ENCODE data around the gene CLSTN2. TPM values are rescaled to one million over a fixed set of nuclear protein-coding genes. Genes with fewer than 3 reads are reported as not detected.

The CLSTN2 gene
- total and polyA plus RNA-seq, 5 experiments from 2014 or later = not detected

GRCh38 chr3:139948467-139948866 lies 13.5 kb downstream of the CLSTN2 start:
- H3K4me1 Mint-ChIP-seq = no peaks in the 10 kb centered on the region
- no peak overlapping the region for H3K4me3 Mint-ChIP-seq
- no peak overlapping the region for H3K27ac Mint-ChIP-seq
- H3K36me3 Mint-ChIP-seq = no peaks in the 10 kb centered on the region
- H3K27me3 Mint-ChIP-seq = peaks cover 3 to 24% (median 7%) of the 10 kb centered on the region in 5 donors
- H3K9me3 Mint-ChIP-seq = no peaks in the 10 kb centered on the region
- DNase-seq (no peak), ATAC-seq (no peak)
- POLR2A ChIA-PET = no interaction called here

- H3K4me1 Mint-ChIP-seq = no peaks in the 10 kb centered on the region
- no peaks in the 10 kb centered on the region for H3K9me3 Mint-ChIP-seq
- POLR2A ChIA-PET = no interaction called here
- H3K27me3 Mint-ChIP-seq = peaks cover 0 to 19% (median 5%) of the 10 kb centered on the region in 5 donors
- ATAC-seq = no peak
- H3K27ac Mint-ChIP-seq = peak overlapping the region in 1 of 10 donors; percentile 10
- no peak overlapping the region for H3K4me3 Mint-ChIP-seq
- no peaks in the 10 kb centered on the region for H3K36me3 Mint-ChIP-seq
- no peak for DNase-seq
Measured at GRCh38 chr3:139948898-139949297, 13.9 kb downstream of the CLSTN2 start.

- no peak for ATAC-seq
- no peak overlapping the region for H3K4me3 Mint-ChIP-seq
- no peaks in the 10 kb centered on the region for H3K36me3 Mint-ChIP-seq
- POLR2A ChIA-PET = no interaction called here
- no peak for DNase-seq
- no peaks in the 10 kb centered on the region for H3K4me1 Mint-ChIP-seq
- H3K27ac Mint-ChIP-seq = no peak overlapping the region
- no peaks in the 10 kb centered on the region for H3K9me3 Mint-ChIP-seq
- peaks cover 0 to 16% (median 9%) of the 10 kb centered on the region in 5 donors for H3K27me3 Mint-ChIP-seq
Measured at GRCh38 chr3:139953131-139953910, 18.3 kb downstream of the CLSTN2 start.

GRCh38 chr3:139954146-139954860 lies 19.3 kb downstream of the CLSTN2 start:
- Mint-ChIP-seq H3K4me1 (no peaks in the 10 kb centered on the region), H3K36me3 (no peaks in the 10 kb centered on the region), H3K9me3 (no peaks in the 10 kb centered on the region), H3K27ac (no peak overlapping the region), H3K27me3 (peaks cover under 1 to 17% (median 9%) of the 10 kb centered on the region in 5 donors), H3K4me3 (no peak overlapping the region)
- no peak for DNase-seq
- ATAC-seq = no peak
- POLR2A ChIA-PET = no interaction called here

- Mint-ChIP-seq H3K27ac (no peak overlapping the region), H3K9me3 (peaks cover 0 to 2% (median 0%) of the 10 kb centered on the region in 9 donors), H3K4me1 (no peaks in the 10 kb centered on the region), H3K4me3 (no peak overlapping the region), H3K27me3 (peaks cover 3 to 22% (median 9%) of the 10 kb centered on the region in 5 donors), H3K36me3 (no peaks in the 10 kb centered on the region)
- ATAC-seq (no peak), DNase-seq (no peak)
- POLR2A ChIA-PET = no interaction called here
Measured at GRCh38 chr3:139957844-139958243, 22.9 kb downstream of the CLSTN2 start.

GRCh38 chr3:139969386-139969785 lies 34.4 kb downstream of the CLSTN2 start:
- no peak for DNase-seq
- H3K4me3 Mint-ChIP-seq = no peak overlapping the region
- no peaks in the 10 kb centered on the region for H3K9me3 Mint-ChIP-seq
- H3K27ac Mint-ChIP-seq = no peak overlapping the region
- POLR2A ChIA-PET = no interaction called here
- peaks cover 8 to 39% (median 11%) of the 10 kb centered on the region in 5 donors for H3K27me3 Mint-ChIP-seq
- ATAC-seq = no peak
- no peaks in the 10 kb centered on the region for H3K4me1 Mint-ChIP-seq
- H3K36me3 Mint-ChIP-seq = no peaks in the 10 kb centered on the region

- H3K36me3 Mint-ChIP-seq = no peaks in the 10 kb centered on the region
Measured at GRCh38 chr3:139970526-139970925, 35.5 kb downstream of the CLSTN2 start.

GRCh38 chr3:139974809-139975425 lies 39.9 kb downstream of the CLSTN2 start:
- Mint-ChIP-seq H3K9me3 (no peaks in the 10 kb centered on the region), H3K27me3 (peaks cover 0 to 10% (median 1%) of the 10 kb centered on the region in 5 donors), H3K36me3 (no peaks in the 10 kb centered on the region), H3K4me3 (no peak overlapping the region), H3K27ac (no peak overlapping the region), H3K4me1 (no peaks in the 10 kb centered on the region)
- POLR2A ChIA-PET = no interaction called here
- DNase-seq = no peak
- no peak for ATAC-seq

More at GRCh38 chr3:139970526-139970925, 35.5 kb downstream of the CLSTN2 start:
- no peaks in the 10 kb centered on the region for H3K9me3 Mint-ChIP-seq
- peaks cover 7 to 39% (median 9%) of the 10 kb centered on the region in 5 donors for H3K27me3 Mint-ChIP-seq
- no peak overlapping the region for H3K27ac Mint-ChIP-seq
- POLR2A ChIA-PET = no interaction called here
- no peaks in the 10 kb centered on the region for H3K4me1 Mint-ChIP-seq
- no peak for DNase-seq
- H3K4me3 Mint-ChIP-seq = no peak overlapping the region
- no peak for ATAC-seq

- Mint-ChIP-seq H3K4me1 (no peaks in the 10 kb centered on the region), H3K27me3 (peaks cover 0 to 12% (median under 1%) of the 10 kb centered on the region in 5 donors), H3K9me3 (peaks cover 0 to 9% (median 0%) of the 10 kb centered on the region in 9 donors), H3K36me3 (no peaks in the 10 kb centered on the region), H3K4me3 (no peak overlapping the region), H3K27ac (no peak overlapping the region)
- ATAC-seq (no peak), DNase-seq (no peak)
- POLR2A ChIA-PET = no interaction called here
Measured at GRCh38 chr3:139975594-139976365, 40.8 kb downstream of the CLSTN2 start.

GRCh38 chr3:139978966-139979365 lies 44.0 kb downstream of the CLSTN2 start:
- POLR2A ChIA-PET = no interaction called here
- Mint-ChIP-seq H3K4me3 (no peak overlapping the region), H3K36me3 (no peaks in the 10 kb centered on the region), H3K9me3 (peaks cover 0 to 9% (median 0%) of the 10 kb centered on the region in 9 donors), H3K27me3 (peaks cover 0 to 12% (median under 1%) of the 10 kb centered on the region in 5 donors), H3K4me1 (no peaks in the 10 kb centered on the region), H3K27ac (no peak overlapping the region)
- DNase-seq (no peak), ATAC-seq (no peak)

GRCh38 chr3:139979991-139980390 lies 45.0 kb downstream of the CLSTN2 start:
- Mint-ChIP-seq H3K36me3 (no peaks in the 10 kb centered on the region), H3K27me3 (peaks cover 0 to 15% (median 5%) of the 10 kb centered on the region in 5 donors), H3K27ac (no peak overlapping the region), H3K4me1 (no peaks in the 10 kb centered on the region), H3K4me3 (no peak overlapping the region), H3K9me3 (peaks cover 0 to 9% (median 0%) of the 10 kb centered on the region in 9 donors)
- ATAC-seq (no peak), DNase-seq (no peak)
- POLR2A ChIA-PET = no interaction called here

- Mint-ChIP-seq H3K27me3 (peaks cover 2 to 16% (median 7%) of the 10 kb centered on the region in 5 donors), H3K4me3 (no peak overlapping the region), H3K27ac (no peak overlapping the region), H3K9me3 (peaks cover 0 to 9% (median 0%) of the 10 kb centered on the region in 9 donors), H3K36me3 (no peaks in the 10 kb centered on the region), H3K4me1 (no peaks in the 10 kb centered on the region)
- POLR2A ChIA-PET = no interaction called here
- no peak for DNase-seq
- no peak for ATAC-seq
Measured at GRCh38 chr3:139982404-139982803, 47.4 kb downstream of the CLSTN2 start.
